HG03442 (cell line): ENCODE data around the gene DEF6.

Experiments used
- ATAC-seq: cut with Tn5 transposase; IDR thresholded peaks from one replicate; pipeline ENCODE4 v1.9.1; 2021; ENCODE audit warnings: mild to moderate bottlenecking, moderate library complexity; ENCODE audit not compliant: unreplicated experiment

DEF6 gene

DNA sequence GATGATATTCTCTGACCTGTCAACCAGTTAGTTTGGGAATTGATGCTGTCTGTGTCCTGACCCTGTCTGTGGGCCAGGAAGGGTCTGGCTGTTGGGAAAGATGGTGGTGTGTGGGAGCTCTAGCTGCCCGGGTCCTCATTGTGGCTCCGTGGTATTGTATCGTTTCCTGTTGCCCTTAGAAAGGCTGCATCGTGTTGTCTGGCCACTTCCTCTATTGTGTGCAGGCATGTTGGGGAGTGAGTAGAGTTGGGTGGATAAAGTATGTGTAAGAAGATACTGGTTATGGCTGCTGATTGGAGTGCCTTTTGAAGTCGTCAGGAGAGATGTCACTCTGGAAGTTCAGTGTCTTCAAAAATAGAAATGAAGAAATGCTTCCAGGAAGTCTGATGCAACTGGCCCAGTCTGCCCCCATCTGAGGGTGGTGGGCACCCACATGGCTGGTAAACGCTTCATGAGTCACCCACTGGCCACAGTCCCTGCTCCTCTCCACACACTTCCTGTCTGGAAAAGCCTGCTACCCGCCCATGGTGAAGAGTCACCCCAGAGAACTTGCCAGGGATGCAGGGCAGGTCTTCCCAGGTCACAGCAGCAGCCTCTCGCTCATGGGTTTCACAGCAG is 72.6 kb downstream of the DEF6 start:
- peak; percentile 58 for ATAC-seq

DNA sequence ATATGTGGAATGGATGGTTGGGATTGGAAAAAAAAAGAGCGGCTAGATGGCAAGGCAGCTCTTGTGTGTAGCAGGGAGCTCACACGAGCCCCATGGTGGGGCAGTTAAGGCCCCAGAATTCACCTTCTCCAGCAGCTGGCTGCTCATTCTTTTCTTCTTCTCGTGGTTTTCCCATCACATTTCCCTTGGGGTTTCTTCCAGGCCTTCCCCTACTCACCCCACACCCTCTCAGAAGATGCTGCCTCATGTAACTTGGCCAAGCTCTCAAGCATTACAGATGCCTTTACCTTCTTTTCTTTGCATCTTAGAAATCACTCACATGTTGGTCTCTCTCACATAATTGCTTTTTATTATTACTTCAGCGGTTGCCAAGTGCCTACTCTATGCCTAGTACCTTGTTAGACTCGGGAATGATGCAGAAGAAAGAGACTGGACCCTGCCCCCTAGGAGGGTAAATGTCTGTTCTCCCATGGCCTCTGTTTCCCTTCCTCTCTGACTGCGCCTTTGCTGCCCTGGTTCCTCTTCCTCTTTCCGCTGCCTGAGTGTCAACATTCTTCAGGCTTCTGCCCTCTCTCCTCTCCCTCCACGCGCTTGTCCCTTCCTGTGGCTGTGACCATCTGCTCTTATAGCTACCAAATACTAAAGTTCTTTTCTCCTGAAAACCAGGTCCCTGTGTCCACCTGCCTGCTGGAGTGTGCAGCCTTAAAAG is 73.3 kb downstream of the DEF6 start:
- ATAC-seq, result no peak
